Natural killer cell (primary cell): Measurements from ENCODE around the gene MRM2. TPM values are rescaled to one million over a fixed set of nuclear protein-coding genes. Genes with fewer than 3 reads are reported as not detected.

Source experiments
- ATAC-seq, 3 donors: fragments of 150-1000 bp in 2 of 3; fragments of 200-7000 bp in 1 of 3; cut with Tn5 transposase; 1 replicate in 1 of 3; 2 replicates in 2 of 3; pipeline ENCODE4 v1.10.0; 2021; ENCODE audit warnings: mild to moderate bottlenecking in 2 of 3, moderate library complexity in 2 of 3
- DNase-seq, 2 donors: peaks; one replicate each; pipeline versions ENCODE4 v3.0.0 to v3.0.0-alpha.2; 2013 to 2021; ENCODE audit warnings: mixed read lengths in 1 of 2
- H3K27ac ChIP-seq: one replicate; pipeline ENCODE4 v1.5.1; 2013; ENCODE audit warnings: mild to moderate bottlenecking, low read length
- H3K27me3 ChIP-seq: one replicate; pipeline ENCODE4 v1.6.1; 2013; ENCODE audit warnings: low read length; ENCODE audit not compliant: control insufficient read depth, insufficient read depth
- H3K36me3 ChIP-seq: one replicate; pipeline ENCODE4 v1.6.1; 2013; ENCODE audit warnings: low read length; ENCODE audit not compliant: control insufficient read depth, insufficient read depth
- H3K4me1 ChIP-seq: one replicate; pipeline ENCODE4 v1.6.1; 2013; ENCODE audit warnings: low read length; ENCODE audit not compliant: control insufficient read depth, insufficient read depth
- H3K4me3 ChIP-seq: one replicate; pipeline ENCODE4 v1.5.1; 2013; ENCODE audit warnings: low read length
- H3K9me3 ChIP-seq: one replicate; pipeline ENCODE4 v1.6.1; 2013; ENCODE audit warnings: low read length; ENCODE audit not compliant: control insufficient read depth, insufficient read depth
- H3K27ac Mint-ChIP-seq, 2 donors: one replicate each; pipeline ENCODE4 v1.8.0; 2022; ENCODE audit warnings: mild to moderate bottlenecking in 2 of 2, mixed read lengths in 2 of 2, moderate library complexity in 1 of 2
- H3K27me3 Mint-ChIP-seq, 2 donors: one replicate each; pipeline ENCODE4 v1.8.0; 2022; ENCODE audit warnings: low read depth in 2 of 2, mixed read lengths in 2 of 2
- H3K36me3 Mint-ChIP-seq: one replicate; pipeline ENCODE4 v1.8.0; 2022; ENCODE audit warnings: mixed read lengths
- H3K4me1 Mint-ChIP-seq, 2 donors: one replicate each; pipeline ENCODE4 v1.8.0; 2022; ENCODE audit warnings: mixed read lengths in 2 of 2
- H3K4me3 Mint-ChIP-seq: one replicate; pipeline ENCODE4 v1.8.0; 2022; ENCODE audit warnings: mild to moderate bottlenecking, moderate library complexity, mixed read lengths
- H3K9me3 Mint-ChIP-seq, 2 donors: one replicate each; pipeline ENCODE4 v1.8.0; 2022; ENCODE audit warnings: mixed read lengths in 2 of 2
- CTCF ChIP-seq: fragments of 200-600 bp; IDR thresholded peaks from one replicate; pipeline ENCODE4 v1.8.0; 2022; ENCODE audit warnings: antibody characterized with exemption
- WGBS: methylation state at CpG from one replicate; pipeline ENCODE4 v1.1.7; 2013; ENCODE audit warnings: missing lambda C conversion rate; ENCODE audit not compliant: insufficient coverage; 5-methylcytosine and 5-hydroxymethylcytosine counted together
- intact Hi-C: fragments of 100-400 bp; cut with micrococcal nuclease; formaldehyde crosslinking; loops from one replicate; pipeline ENCODE4 v1.14.2; 2022
- total RNA-seq, 4 donors: library from RNA; stranded (reverse); fragments of 120-200 nt in 1 of 4; gene quantifications; one replicate each; pipeline versions ENCODE4 v1.2.3 to v1.2.4, GENCODE V29; 2013 to 2022

The MRM2 gene
- total RNA-seq, 3 donors from 2014 or later (not counting 1 experiment from before 2014, with no cell fraction given): 7.9 to 12.0 (median 10.0) TPM

GRCh38 chr7:2258661-2259365 is 16.8 kb upstream of the MRM2 start:
- no peaks in the 10 kb centered on the region for H3K36me3 ChIP-seq
- WGBS: 65% methylated on average over 34 of the region's 34 CpGs
- H3K36me3 Mint-ChIP-seq: no peaks in the 10 kb centered on the region
- no peaks in the 10 kb centered on the region for H3K9me3 Mint-ChIP-seq
- no peak overlapping the region for H3K4me3 ChIP-seq
- H3K27me3 Mint-ChIP-seq: no peaks in the 10 kb centered on the region
- no peaks in the 10 kb centered on the region for H3K9me3 ChIP-seq
- ATAC-seq: peak; percentile 69 to 90 (median 87)
- peaks cover 12 to 28% of the 10 kb centered on the region in 2 donors for H3K4me1 Mint-ChIP-seq
- no peaks in the 10 kb centered on the region for H3K27me3 ChIP-seq
- peak overlapping the region; percentile 18 for H3K4me3 Mint-ChIP-seq
- DNase-seq: peak; percentile 35 to 53
- H3K27ac ChIP-seq: no peak overlapping the region
- peak overlapping the region; percentile 40 to 57 for H3K27ac Mint-ChIP-seq
- H3K4me1 ChIP-seq: peaks cover 36% of the 10 kb centered on the region
- intact Hi-C loops: no loop called here
- no peak for TF ChIP-seq CTCF

DNA sequence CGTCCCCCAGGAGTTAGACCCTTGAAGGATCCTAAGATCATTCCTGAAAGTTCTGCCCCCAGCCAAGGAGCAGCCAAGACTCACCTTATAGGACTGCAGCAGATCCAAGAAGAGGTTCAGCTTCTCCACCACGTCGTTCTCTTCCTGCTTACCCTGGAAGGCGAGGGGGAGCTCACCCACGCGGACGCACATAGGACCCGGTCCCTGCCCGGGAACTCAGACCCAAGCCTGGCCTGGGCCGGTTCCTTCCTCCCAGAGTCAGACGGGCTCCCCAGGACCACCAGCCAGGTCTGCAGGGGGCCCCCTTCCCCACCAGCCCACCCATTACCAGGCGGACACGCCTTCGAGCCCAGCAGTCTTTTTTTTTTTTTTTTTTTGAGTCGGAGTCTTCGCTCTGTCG is 15.6 kb upstream of the MRM2 start:
- DNase-seq: no peak
- H3K36me3 Mint-ChIP-seq: no peaks in the 10 kb centered on the region
- H3K27me3 ChIP-seq: no peaks in the 10 kb centered on the region
- ATAC-seq: no peak
- H3K27me3 Mint-ChIP-seq: no peaks in the 10 kb centered on the region
- no peak for TF ChIP-seq CTCF
- WGBS: 94% methylated on average over 17 of the region's 17 CpGs
- H3K27ac ChIP-seq: no peak overlapping the region
- no peak overlapping the region for H3K4me3 ChIP-seq
- H3K4me3 Mint-ChIP-seq: no peak overlapping the region
- H3K9me3 ChIP-seq: no peaks in the 10 kb centered on the region
- peaks cover 12 to 33% of the 10 kb centered on the region in 2 donors for H3K4me1 Mint-ChIP-seq
- H3K4me1 ChIP-seq: peaks cover 44% of the 10 kb centered on the region
- no peaks in the 10 kb centered on the region for H3K36me3 ChIP-seq
- intact Hi-C loops: no loop called here
- no peak overlapping the region for H3K27ac Mint-ChIP-seq
- no peaks in the 10 kb centered on the region for H3K9me3 Mint-ChIP-seq

- no peaks in the 10 kb centered on the region for H3K36me3 Mint-ChIP-seq
- DNase-seq (no peak), ATAC-seq (no peak)
- Histone ChIP-seq H3K4me3 (no peak overlapping the region), H3K36me3 (no peaks in the 10 kb centered on the region), H3K27ac (no peak overlapping the region), H3K4me1 (peaks cover 46% of the 10 kb centered on the region), H3K9me3 (no peaks in the 10 kb centered on the region), H3K27me3 (no peaks in the 10 kb centered on the region)
- H3K4me3 Mint-ChIP-seq: no peak overlapping the region
- intact Hi-C loops: no loop called here
- no peak for TF ChIP-seq CTCF
- H3K9me3 Mint-ChIP-seq: no peaks in the 10 kb centered on the region
- no peaks in the 10 kb centered on the region for H3K27me3 Mint-ChIP-seq
- peaks cover 12 to 33% of the 10 kb centered on the region in 2 donors for H3K4me1 Mint-ChIP-seq
- WGBS: 97% methylated on average over 38 of the region's 38 CpGs
- H3K27ac Mint-ChIP-seq: no peak overlapping the region
These were observed 15.1 kb upstream of the MRM2 start for GRCh38 chr7:2257046-2257551.
